Measurements from ENCODE around the gene ZNF883.

Gene ZNF883

GRCh38 chr9:112917047-112917986, 94.7 kb downstream of the ZNF883 start:
- DNase-seq = no peak

DNA sequence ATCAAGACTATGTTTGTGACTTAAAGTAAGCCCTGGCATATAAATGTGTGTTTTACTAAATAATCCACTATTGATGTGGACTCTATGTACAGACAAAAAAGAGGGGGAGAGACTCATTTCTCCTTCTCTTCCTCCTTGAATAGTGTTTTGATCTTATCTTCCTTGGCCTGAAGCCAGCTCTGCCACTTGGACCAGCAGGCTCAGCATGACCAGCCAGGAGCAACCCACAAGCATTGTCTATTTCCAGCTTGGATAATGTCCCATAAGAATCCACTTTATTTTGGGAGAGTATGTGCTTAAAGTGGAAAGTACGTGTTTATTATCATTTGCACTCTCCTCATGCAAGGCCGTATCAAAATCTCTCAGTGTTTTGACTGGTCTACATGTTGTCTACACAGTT, 97.5 kb downstream of the ZNF883 start:
- no peak for DNase-seq

- DNase-seq = no peak
Measured at GRCh38 chr9:112913326-112913725, 98.7 kb downstream of the ZNF883 start.

GRCh38 chr9:112912636-112913035, 99.4 kb downstream of the ZNF883 start:
- no peak for DNase-seq

GRCh38 chr9:112911736-112912135, 100.3 kb downstream of the ZNF883 start:
- DNase-seq = no peak

Data from GDM1 (cell line).